ENCODE measurements around the gene ACSS2. TPM values are rescaled to one million over a fixed set of nuclear protein-coding genes. Genes with fewer than 3 reads are reported as not detected.

Gene ACSS2
- total and polyA plus RNA-seq, 2 of the 8 experiments (the other 6 are each of a cell fraction or from before 2014, with no cell fraction given), result 17.7 to 24.2 TPM

DNA sequence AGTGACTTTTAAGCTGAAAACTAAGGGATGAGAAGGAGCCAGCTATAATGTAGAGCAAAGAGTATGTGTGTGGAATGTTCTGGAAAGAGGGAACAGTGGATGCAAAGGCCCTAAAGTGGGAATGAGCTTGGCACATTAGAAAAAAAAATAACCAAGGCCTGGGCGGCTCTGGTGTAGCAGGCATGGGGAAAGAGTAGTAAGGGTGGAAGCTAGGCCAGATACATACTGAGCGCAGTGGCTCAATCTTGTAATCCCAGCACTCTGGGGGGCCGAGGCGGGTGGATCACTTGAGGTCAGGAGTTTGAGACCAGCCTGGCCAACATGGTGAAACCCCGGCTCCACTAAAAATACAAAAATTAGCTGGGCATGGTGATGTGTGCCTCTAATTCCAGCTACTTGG is 12.2 kb upstream of the ACSS2 start (continued):
- TF ChIP-seq, protein P1, sequence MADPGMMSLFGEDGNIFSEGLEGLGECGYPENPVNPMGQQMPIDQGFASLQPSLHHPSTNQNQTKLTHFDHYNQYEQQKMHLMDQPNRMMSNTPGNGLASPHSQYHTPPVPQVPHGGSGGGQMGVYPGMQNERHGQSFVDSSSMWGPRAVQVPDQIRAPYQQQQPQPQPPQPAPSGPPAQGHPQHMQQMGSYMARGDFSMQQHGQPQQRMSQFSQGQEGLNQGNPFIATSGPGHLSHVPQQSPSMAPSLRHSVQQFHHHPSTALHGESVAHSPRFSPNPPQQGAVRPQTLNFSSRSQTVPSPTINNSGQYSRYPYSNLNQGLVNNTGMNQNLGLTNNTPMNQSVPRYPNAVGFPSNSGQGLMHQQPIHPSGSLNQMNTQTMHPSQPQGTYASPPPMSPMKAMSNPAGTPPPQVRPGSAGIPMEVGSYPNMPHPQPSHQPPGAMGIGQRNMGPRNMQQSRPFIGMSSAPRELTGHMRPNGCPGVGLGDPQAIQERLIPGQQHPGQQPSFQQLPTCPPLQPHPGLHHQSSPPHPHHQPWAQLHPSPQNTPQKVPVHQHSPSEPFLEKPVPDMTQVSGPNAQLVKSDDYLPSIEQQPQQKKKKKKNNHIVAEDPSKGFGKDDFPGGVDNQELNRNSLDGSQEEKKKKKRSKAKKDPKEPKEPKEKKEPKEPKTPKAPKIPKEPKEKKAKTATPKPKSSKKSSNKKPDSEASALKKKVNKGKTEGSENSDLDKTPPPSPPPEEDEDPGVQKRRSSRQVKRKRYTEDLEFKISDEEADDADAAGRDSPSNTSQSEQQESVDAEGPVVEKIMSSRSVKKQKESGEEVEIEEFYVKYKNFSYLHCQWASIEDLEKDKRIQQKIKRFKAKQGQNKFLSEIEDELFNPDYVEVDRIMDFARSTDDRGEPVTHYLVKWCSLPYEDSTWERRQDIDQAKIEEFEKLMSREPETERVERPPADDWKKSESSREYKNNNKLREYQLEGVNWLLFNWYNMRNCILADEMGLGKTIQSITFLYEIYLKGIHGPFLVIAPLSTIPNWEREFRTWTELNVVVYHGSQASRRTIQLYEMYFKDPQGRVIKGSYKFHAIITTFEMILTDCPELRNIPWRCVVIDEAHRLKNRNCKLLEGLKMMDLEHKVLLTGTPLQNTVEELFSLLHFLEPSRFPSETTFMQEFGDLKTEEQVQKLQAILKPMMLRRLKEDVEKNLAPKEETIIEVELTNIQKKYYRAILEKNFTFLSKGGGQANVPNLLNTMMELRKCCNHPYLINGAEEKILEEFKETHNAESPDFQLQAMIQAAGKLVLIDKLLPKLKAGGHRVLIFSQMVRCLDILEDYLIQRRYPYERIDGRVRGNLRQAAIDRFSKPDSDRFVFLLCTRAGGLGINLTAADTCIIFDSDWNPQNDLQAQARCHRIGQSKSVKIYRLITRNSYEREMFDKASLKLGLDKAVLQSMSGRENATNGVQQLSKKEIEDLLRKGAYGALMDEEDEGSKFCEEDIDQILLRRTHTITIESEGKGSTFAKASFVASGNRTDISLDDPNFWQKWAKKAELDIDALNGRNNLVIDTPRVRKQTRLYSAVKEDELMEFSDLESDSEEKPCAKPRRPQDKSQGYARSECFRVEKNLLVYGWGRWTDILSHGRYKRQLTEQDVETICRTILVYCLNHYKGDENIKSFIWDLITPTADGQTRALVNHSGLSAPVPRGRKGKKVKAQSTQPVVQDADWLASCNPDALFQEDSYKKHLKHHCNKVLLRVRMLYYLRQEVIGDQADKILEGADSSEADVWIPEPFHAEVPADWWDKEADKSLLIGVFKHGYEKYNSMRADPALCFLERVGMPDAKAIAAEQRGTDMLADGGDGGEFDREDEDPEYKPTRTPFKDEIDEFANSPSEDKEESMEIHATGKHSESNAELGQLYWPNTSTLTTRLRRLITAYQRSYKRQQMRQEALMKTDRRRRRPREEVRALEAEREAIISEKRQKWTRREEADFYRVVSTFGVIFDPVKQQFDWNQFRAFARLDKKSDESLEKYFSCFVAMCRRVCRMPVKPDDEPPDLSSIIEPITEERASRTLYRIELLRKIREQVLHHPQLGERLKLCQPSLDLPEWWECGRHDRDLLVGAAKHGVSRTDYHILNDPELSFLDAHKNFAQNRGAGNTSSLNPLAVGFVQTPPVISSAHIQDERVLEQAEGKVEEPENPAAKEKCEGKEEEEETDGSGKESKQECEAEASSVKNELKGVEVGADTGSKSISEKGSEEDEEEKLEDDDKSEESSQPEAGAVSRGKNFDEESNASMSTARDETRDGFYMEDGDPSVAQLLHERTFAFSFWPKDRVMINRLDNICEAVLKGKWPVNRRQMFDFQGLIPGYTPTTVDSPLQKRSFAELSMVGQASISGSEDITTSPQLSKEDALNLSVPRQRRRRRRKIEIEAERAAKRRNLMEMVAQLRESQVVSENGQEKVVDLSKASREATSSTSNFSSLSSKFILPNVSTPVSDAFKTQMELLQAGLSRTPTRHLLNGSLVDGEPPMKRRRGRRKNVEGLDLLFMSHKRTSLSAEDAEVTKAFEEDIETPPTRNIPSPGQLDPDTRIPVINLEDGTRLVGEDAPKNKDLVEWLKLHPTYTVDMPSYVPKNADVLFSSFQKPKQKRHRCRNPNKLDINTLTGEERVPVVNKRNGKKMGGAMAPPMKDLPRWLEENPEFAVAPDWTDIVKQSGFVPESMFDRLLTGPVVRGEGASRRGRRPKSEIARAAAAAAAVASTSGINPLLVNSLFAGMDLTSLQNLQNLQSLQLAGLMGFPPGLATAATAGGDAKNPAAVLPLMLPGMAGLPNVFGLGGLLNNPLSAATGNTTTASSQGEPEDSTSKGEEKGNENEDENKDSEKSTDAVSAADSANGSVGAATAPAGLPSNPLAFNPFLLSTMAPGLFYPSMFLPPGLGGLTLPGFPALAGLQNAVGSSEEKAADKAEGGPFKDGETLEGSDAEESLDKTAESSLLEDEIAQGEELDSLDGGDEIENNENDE (IDR thresholded peaks at IDR 0.05; ENCODE audit: insufficient replicate concordance, low read length), result no peak
- TF ChIP-seq, protein P2, sequence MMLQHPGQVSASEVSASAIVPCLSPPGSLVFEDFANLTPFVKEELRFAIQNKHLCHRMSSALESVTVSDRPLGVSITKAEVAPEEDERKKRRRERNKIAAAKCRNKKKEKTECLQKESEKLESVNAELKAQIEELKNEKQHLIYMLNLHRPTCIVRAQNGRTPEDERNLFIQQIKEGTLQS (IDR thresholded peaks at IDR 0.05; ENCODE audit: insufficient read depth, low read depth, low read length), result no peak
- TF ChIP-seq POU5F1 (IDR thresholded peaks at IDR 0.05; ENCODE audit: low read depth, low read length) (no peak), EZH2 (IDR thresholded peaks at IDR 0.05; ENCODE audit: low read depth, low read length, severe bottlenecking) (no peak), BACH1 (IDR thresholded peaks at IDR 0.05; ENCODE audit: low read length) (no peak), FOSL1 (IDR thresholded peaks at IDR 0.05; ENCODE audit: insufficient read depth, low read depth, low read length) (no peak), CTBP2 (IDR thresholded peaks at IDR 0.05; ENCODE audit: borderline replicate concordance, insufficient read depth, insufficient read length, low read length) (no peak), PHF8 (conservative IDR thresholded peaks at IDR 0.05; ENCODE audit: low read depth, low read length) (no peak), CREB1 (IDR thresholded peaks at IDR 0.05) (no peak)
